ENCODE measurements around the gene SERPINB11.

Gene SERPINB11

GRCh38 chr18:63705401-63705800 is 2.6 kb downstream of the SERPINB11 start:
- no peak overlapping the region for H3K27ac ChIP-seq (ENCODE audit: low read depth, low read length, poor library complexity, severe bottlenecking)
- H3K4me2 ChIP-seq (ENCODE audit: low read length): no peak overlapping the region
- no peak overlapping the region for H3K9ac ChIP-seq (ENCODE audit: low read length)
- no peaks in the 10 kb centered on the region for H3K79me2 ChIP-seq (ENCODE audit: insufficient read depth, low read length)
- H3K4me1 ChIP-seq (ENCODE audit: insufficient read depth, low read length, severe bottlenecking): no peaks in the 10 kb centered on the region
- no peaks in the 10 kb centered on the region for H4K20me1 ChIP-seq (ENCODE audit: insufficient read depth, low read length)
- H2AFZ ChIP-seq (ENCODE audit: low read length): no peak overlapping the region
- no peaks in the 10 kb centered on the region for H3K27me3 ChIP-seq (ENCODE audit: insufficient read depth, low read length)
- TF ChIP-seq CTCF (IDR thresholded peaks at IDR 0.05; ENCODE audit: low read length): no peak
- no peak for TF ChIP-seq EZH2 (IDR thresholded peaks at IDR 0.05; ENCODE audit: borderline replicate concordance, low read length)
- no peaks in the 10 kb centered on the region for H3K36me3 ChIP-seq (ENCODE audit: insufficient read depth, low read length)
- no peaks in the 10 kb centered on the region for H3K9me2 ChIP-seq (ENCODE audit: low read depth, low read length)
- no peaks in the 10 kb centered on the region for H3K9me3 ChIP-seq (ENCODE audit: low read length)
- no peak overlapping the region for H3K4me3 ChIP-seq (ENCODE audit: low read depth, low read length, poor library complexity, severe bottlenecking)
- H3F3A ChIP-seq (ENCODE audit: insufficient read depth, low read length): no peaks in the 10 kb centered on the region

- Histone ChIP-seq H3K36me3 (ENCODE audit: insufficient read depth, low read length) (no peaks in the 10 kb centered on the region), H4K20me1 (ENCODE audit: insufficient read depth, low read length) (no peaks in the 10 kb centered on the region), H3K79me2 (ENCODE audit: insufficient read depth, low read length) (no peaks in the 10 kb centered on the region), H2AFZ (ENCODE audit: low read length) (no peak overlapping the region), H3K9me3 (ENCODE audit: low read length) (no peaks in the 10 kb centered on the region), H3K4me3 (ENCODE audit: low read depth, low read length, poor library complexity, severe bottlenecking) (no peak overlapping the region), H3K27ac (ENCODE audit: low read depth, low read length, poor library complexity, severe bottlenecking) (no peak overlapping the region), H3K4me1 (ENCODE audit: insufficient read depth, low read length, severe bottlenecking) (no peaks in the 10 kb centered on the region), H3K9me2 (ENCODE audit: low read depth, low read length) (no peaks in the 10 kb centered on the region), H3K27me3 (ENCODE audit: insufficient read depth, low read length) (no peaks in the 10 kb centered on the region), H3K4me2 (ENCODE audit: low read length) (no peak overlapping the region), H3F3A (ENCODE audit: insufficient read depth, low read length) (no peaks in the 10 kb centered on the region), H3K9ac (ENCODE audit: low read length) (no peak overlapping the region)
- no peak for TF ChIP-seq CTCF (IDR thresholded peaks at IDR 0.05; ENCODE audit: low read length)
- TF ChIP-seq EZH2 (IDR thresholded peaks at IDR 0.05; ENCODE audit: borderline replicate concordance, low read length): no peak
These were observed 5.1 kb downstream of the SERPINB11 start for GRCh38 chr18:63707816-63708215.

- no peak overlapping the region for H3K4me3 ChIP-seq (ENCODE audit: low read depth, low read length, poor library complexity, severe bottlenecking)
- H3K9me2 ChIP-seq (ENCODE audit: low read depth, low read length): no peaks in the 10 kb centered on the region
- no peaks in the 10 kb centered on the region for H4K20me1 ChIP-seq (ENCODE audit: insufficient read depth, low read length)
- no peak overlapping the region for H2AFZ ChIP-seq (ENCODE audit: low read length)
- no peaks in the 10 kb centered on the region for H3K9me3 ChIP-seq (ENCODE audit: low read length)
- no peak overlapping the region for H3K4me2 ChIP-seq (ENCODE audit: low read length)
- no peak overlapping the region for H3K27ac ChIP-seq (ENCODE audit: low read depth, low read length, poor library complexity, severe bottlenecking)
- no peaks in the 10 kb centered on the region for H3F3A ChIP-seq (ENCODE audit: insufficient read depth, low read length)
- no peak for TF ChIP-seq EZH2 (IDR thresholded peaks at IDR 0.05; ENCODE audit: borderline replicate concordance, low read length)
- TF ChIP-seq CTCF (IDR thresholded peaks at IDR 0.05; ENCODE audit: low read length): no peak
- peaks cover 5% of the 10 kb centered on the region; the same call in 1 of the 2 replicates for H3K27me3 ChIP-seq (ENCODE audit: insufficient read depth, low read length)
- H3K4me1 ChIP-seq (ENCODE audit: insufficient read depth, low read length, severe bottlenecking): no peaks in the 10 kb centered on the region
- no peaks in the 10 kb centered on the region for H3K79me2 ChIP-seq (ENCODE audit: insufficient read depth, low read length)
- H3K9ac ChIP-seq (ENCODE audit: low read length): no peak overlapping the region
- no peaks in the 10 kb centered on the region for H3K36me3 ChIP-seq (ENCODE audit: insufficient read depth, low read length)
These were observed 5.9 kb downstream of the SERPINB11 start for GRCh38 chr18:63708650-63709049.
